B cell (primary cell): ENCODE measurements around the gene RIMBP2.

Source experiments
- EZH2 ChIP-seq: IDR thresholded peaks from 2 replicates; pipeline ENCODE4 v1.6.1; 2012; ENCODE audit warnings: borderline replicate concordance, low read depth, mild to moderate bottlenecking, moderate library complexity, low read length; ENCODE audit not compliant: insufficient read depth, poor library complexity, severe bottlenecking
- TF ChIP-seq, protein P1 (sequence below): fragments of 200-600 bp; IDR thresholded peaks from one replicate; pipeline ENCODE4 v1.8.0; 2022; ENCODE audit warnings: antibody characterized with exemption, mild to moderate bottlenecking

DNA sequence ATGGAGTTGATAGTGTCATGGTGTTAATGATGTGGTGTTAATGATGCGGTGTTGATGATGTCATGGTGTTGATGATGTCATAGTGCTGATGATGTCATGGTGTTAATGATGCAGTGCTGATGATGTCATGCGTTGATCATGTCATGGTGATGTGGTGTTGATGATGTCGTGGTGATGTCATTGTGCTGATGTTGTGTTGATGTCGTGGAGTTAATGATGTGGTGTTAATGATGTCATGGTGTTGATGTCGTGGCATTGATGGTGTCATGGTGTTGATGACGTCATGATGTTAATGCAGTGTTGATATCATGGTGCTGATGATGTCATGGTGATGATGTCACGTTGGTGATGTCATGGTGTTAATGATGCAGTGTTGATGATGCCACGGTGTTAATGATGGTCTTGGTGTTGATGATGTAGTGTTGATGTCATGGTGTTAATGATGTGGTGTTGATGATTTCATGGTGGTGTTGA is 49.1 kb upstream of the RIMBP2 start:
- TF ChIP-seq, protein P1, sequence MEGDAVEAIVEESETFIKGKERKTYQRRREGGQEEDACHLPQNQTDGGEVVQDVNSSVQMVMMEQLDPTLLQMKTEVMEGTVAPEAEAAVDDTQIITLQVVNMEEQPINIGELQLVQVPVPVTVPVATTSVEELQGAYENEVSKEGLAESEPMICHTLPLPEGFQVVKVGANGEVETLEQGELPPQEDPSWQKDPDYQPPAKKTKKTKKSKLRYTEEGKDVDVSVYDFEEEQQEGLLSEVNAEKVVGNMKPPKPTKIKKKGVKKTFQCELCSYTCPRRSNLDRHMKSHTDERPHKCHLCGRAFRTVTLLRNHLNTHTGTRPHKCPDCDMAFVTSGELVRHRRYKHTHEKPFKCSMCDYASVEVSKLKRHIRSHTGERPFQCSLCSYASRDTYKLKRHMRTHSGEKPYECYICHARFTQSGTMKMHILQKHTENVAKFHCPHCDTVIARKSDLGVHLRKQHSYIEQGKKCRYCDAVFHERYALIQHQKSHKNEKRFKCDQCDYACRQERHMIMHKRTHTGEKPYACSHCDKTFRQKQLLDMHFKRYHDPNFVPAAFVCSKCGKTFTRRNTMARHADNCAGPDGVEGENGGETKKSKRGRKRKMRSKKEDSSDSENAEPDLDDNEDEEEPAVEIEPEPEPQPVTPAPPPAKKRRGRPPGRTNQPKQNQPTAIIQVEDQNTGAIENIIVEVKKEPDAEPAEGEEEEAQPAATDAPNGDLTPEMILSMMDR: no peak
- no peak for TF ChIP-seq EZH2
